Endometrial microvascular endothelial cells (primary cell): Measurements from ENCODE around the gene ME3. TPM values are rescaled to one million over a fixed set of nuclear protein-coding genes. Genes with fewer than 3 reads are reported as not detected.

Experiments used
- in situ Hi-C: cut with HindIII; loops from 2 replicates; pipeline ENCODE4 v1.10.0; 2017; ENCODE audit warnings: low sequenced_read_pairs, low pct_unique_long_range_greater_than_20kb; ENCODE audit errors: inconsistent ontology term
- total RNA-seq: library from RNA; depleted of rRNA; stranded (reverse); fragments of >200 nt; gene quantifications from one replicate; pipeline ENCODE4 v1.2.3, GENCODE V29; 2015; ENCODE audit errors: inconsistent ontology term

The ME3 gene
- total RNA-seq, 1 donor from 2014 or later: 44.4 TPM

- in situ Hi-C loops: no loop called here
These were observed 276.0 kb downstream of the ME3 start for GRCh38 chr11:86396396-86396795.

GRCh38 chr11:86395061-86395551, 277.3 kb downstream of the ME3 start:
- in situ Hi-C loops: no loop called here

Other genes with a start within 250 kb of the ME3 start
- 444 TPM for gene PRSS23, start 127.9 kb upstream of the ME3 start, total RNA-seq